HG02678 (cell line): ENCODE results near the gene ARHGAP30.
"Not testable (repeated sequence)": the region's sequence is repeated elsewhere in the genome, so short reads cannot be mapped to it uniquely, and the experiment has no call there.

Experiments used
- ATAC-seq: cut with Tn5 transposase; IDR thresholded peaks from one replicate; pipeline ENCODE4 v1.9.1; 2021; ENCODE audit warnings: mild to moderate bottlenecking, moderate library complexity; ENCODE audit not compliant: unreplicated experiment

The ARHGAP30 gene

DNA sequence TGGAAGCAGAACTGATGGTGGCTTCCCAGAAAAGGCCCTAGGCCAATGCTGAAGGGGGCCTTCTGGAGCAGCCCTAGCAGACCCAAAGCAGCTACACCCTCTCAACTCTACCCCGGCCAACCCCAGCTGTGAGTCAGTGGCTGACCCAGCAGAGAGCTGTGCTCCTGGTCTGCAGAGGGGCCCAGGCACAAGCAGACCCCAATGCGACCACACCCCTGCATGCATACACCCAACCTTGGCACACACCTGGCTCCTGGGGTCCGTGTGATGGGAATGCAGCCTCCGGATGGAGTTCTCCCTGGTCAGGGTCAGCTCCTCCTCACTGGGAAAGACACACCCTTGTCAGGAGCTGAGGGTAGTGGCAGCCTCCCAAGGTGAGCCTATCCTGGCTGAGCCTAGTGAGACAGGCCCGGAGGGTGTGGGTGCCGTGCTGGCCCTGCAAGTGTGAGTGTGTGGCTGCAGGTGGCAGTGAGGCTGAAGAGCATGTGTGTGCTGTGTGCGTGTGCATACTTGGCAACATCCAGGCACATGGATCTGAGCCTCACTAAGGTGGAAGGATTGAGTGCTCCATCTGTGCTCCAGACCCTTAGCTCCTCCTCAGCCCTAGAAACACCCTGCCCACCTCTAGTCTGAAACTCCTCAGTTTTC lies 3.9 kb upstream of the ARHGAP30 start:
- ATAC-seq = no peak

DNA sequence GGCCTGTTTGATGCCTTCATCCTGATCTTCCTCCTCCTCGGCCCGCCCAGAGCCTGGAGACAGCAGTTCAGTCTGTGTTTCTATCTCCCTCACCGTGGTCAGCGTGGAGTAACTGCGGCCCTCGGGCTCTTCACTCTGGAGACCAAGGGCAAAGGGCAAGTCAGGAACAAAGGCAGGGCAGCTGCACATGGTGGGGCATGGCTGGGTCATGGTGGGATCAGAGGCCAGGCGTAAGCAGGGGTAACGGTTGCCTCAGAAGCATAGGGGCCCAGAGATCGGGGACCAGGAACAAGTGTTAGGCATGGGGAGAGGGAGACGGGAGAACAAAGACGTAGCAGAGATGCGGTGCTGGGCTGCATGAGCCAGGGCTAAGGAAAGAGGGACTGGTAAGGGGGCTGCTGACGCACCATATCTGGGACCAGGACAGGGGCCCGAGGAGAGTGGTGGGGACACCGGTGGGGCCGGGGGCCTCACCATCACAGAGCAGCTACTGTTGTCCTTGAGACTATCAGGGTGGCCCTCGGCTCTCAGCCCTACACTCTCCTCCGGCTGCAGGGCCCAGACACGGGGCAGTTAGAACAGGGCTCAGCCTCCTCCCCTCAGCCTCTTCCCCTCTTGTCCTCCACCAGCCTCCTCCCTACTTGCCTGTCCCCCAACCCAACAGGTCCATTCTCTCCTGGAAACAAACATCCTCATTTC lies 3.2 kb upstream of the ARHGAP30 start:
- ATAC-seq = no peak

DNA sequence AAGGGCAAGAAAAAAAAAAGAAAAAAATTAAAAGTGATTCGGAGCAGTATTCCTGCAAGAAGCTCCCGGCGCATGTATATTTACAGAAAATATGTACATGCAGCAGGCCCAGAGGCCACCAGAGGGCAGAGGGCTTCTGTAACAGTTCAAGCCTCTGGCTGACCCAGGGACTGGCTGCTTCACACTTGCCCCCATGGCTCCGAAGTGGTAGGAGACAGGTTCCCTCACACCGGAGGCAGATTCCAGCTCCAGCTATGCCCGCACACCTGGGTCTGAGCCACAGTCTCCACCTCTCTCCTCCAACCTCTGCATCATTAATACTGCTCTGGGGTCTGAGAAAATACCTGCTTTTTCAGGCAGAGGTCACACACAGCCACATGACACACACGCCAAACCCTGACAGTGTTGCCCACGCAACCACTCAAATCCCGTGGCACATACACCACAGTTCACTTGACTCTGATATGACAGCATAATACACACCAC lies 2.2 kb upstream of the ARHGAP30 start:
- no peak for ATAC-seq

DNA sequence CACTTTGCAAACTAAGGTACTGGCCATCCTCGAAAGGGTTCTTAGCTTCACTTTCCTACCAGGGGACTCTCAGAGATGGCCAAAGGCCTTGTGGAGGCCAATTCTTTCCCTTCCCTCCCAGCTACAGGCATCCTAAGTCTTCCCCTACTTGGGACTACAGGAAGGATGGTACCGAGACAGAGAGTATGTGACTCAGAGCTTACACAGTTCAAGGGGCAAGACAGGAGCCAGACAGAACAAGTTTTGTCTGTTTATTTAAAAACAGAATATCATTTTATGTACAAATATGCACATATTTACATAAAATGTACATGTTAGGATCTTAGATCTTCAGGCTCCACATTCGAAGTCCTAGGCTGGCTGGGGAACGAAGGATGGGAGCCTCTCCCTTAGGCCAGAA lies 1.1 kb upstream of the ARHGAP30 start:
- ATAC-seq = no peak

DNA sequence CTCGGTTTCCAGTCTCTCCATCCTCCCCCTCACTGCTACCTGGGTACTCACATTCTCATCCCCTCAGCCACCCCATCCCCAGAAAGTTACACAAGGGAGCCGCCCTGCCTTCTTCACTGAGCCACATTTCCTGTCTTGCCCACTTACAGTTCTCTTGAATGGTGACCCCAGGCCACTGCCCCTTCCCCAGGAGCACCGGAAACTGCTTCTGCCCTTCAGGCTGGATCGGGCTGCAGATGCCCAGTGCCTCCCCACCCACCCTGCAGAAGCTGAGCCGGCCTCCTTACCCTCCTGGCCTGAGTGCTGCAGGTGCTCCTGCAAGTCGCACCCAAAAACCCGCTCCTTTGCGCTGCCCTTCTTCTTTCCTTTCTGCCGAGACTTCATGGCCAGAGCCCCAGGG lies 450 bp downstream of the ARHGAP30 start:
- ATAC-seq = no peak

DNA sequence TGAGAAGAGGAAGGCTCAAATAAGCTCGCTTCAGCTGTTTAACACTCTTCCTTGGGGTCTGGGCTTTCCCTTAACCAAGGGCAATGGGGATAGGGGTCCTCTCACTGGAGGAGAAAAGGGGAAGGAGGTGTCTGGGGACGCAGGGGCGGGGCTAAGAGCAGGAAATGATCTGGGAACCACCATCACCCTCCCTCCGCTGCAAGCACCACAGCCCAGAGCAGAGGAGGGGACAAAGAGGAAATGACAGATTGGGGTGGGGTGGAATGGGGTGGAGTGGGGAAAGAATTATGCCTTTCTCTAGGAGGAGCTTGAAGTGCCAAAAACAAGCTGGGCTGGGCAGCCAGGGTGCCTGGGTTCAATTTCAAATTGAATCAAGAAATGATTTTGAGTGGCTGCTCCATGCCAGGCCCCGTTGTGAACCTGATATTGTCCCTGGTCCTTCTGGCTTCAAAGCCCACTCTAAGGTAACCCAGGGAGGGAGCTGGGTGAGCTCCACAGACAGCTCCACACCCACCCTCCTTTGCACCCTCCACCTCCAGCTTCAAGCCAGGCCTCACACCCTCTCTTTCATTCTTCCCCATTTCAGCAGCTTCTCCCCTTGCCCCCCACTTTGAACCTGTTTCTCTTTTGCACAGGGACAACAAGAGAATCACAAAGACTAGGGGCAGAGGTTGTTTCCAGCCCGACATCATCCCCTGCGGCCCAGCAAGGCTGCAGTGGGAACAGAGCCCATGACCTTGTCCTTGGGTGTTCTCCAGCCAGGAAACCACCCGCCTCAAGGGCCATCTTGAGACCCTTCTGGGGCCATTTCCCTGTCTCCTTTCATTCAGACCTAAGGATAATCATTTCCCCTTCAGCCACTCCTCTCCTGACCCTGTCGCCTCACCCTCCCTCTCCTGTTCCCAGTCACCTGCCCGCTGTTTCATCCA lies 1.1 kb downstream of the ARHGAP30 start:
- peak; percentile 60 for ATAC-seq

DNA sequence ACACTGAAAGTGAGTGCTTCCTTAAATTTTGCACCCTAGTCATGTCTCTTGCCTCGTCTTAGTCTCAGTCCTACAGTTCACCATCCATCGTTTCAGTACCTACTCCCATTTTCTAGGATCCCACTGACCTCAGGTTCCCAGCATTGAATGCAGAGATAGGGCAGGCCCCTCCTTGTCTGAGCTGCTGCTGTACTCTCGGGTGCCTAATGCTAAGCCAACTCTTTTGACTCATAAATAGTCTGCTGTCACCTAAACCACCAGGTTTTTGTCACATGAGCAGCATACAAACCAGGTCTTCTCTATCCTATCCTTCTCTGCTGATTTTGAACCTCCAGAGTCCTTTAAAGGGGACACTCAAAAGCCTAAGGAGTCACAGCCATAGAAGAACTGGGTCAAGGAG lies 3.0 kb downstream of the ARHGAP30 start:
- ATAC-seq = no peak

DNA sequence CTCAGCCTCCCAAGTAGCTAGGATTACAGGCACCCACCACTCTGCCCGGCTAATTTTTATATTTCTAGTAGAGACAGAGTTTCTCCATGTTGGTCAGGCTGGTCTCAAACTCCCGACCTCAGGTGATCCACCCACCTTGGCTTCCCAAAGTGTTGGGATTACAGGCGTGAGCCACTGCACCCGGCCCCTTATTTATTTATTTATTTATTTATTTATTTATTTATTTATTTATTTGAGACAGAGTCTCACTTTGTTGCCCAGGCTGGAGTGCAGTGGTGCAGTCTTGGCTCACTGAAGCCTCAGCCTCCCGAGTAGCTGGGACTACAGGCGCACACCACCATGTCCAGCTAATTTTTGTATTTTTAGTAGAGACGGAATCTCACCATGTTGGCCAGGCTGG lies 4.0 kb downstream of the ARHGAP30 start:
- ATAC-seq = not testable (repeated sequence)

DNA sequence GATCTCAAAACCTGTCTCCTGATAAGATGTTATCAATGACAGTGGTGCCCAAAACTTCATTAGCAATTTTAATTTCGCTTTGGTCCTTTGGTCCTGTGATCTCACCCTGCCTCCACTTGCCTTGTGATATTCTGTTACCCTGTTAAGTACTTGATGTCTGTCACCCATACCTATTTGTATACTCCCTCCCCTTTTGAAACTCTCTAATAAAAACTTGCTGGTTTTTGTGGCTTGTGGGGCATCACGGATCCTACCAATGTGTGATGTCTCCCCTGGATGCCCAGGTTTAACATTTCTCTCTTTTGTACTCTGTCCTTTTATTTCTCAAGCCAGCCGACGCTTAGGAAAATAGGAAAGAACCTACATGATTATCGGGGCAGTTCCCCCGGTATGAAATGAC lies 5.8 kb downstream of the ARHGAP30 start:
- not testable (repeated sequence) for ATAC-seq

DNA sequence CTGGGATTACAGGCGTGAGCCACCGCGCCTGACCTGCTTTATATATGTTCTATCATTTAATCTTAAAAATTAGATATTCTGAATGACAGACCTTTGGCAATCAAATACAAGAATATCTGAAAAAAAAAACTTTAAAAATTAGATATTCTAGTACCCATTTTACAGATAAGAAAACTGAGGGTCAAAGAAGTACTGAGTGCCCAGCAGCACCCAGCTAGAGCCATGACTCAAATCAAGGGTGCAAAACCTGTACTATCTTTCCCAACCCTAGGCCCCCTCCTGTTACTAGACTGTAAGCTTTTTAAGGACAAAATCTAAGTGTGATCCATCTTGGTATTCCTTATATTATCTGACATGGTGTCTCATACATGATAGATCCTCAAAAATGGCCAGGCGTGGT lies 8.3 kb downstream of the ARHGAP30 start:
- no peak for ATAC-seq

DNA sequence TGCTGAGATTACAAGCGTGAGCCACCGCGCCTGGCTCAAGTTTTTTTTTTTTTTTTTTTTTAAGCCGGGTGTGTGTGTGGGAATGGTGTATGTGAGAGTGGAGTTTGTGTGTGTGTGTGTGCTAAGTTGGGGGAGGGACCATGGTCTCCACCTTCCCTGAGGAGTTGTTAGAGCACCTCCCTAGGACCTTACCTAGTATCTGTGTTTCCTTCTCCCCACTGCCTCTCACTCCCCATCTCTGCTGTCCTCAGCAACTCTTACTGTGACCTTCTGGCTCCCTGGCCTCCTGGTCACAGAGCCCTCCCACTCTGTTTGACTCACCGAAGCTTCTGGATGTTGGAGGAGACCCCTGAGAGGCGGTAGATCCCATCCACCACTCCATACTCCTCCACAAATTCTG lies 10.4 kb downstream of the ARHGAP30 start:
- no peak for ATAC-seq

DNA sequence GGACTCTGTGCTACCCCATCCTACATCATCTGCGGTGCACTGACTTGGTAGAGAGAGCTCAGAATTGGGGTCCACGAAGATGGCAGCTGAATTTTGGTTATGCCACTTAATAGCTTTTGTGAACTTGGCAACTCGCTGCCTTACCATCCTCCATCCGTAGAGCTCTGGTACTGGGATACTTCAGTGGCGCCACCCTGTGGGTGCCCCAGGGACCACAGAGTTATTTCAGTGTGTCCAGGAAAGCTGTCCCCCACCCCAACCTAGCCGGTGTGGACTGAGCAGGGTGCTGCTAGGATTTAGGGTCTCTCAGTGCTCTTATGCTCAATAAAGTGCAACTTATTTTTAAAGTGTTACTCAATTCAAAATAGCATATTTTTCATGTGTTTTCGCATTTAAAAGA lies 14.9 kb downstream of the ARHGAP30 start:
- ATAC-seq = no peak

DNA sequence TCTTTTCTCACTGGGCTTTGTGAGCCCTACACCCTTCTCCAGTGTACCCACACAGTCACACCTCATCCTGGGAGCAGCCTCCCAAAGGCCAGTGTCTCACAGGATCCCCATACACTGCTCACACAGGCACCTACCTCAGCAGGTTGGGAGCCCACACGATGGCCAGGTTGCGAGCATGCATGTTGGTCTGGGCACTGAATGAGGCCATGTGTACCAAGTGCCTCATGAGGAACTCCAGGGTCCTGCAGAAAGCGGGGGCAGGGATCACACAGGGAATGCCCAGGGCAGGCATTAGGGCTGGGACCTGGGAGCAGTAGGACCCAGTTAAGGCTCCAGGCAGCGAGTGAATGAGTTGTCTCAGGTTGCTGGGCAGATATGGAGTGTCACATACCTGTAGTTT lies 15.5 kb downstream of the ARHGAP30 start:
- ATAC-seq = no peak

DNA sequence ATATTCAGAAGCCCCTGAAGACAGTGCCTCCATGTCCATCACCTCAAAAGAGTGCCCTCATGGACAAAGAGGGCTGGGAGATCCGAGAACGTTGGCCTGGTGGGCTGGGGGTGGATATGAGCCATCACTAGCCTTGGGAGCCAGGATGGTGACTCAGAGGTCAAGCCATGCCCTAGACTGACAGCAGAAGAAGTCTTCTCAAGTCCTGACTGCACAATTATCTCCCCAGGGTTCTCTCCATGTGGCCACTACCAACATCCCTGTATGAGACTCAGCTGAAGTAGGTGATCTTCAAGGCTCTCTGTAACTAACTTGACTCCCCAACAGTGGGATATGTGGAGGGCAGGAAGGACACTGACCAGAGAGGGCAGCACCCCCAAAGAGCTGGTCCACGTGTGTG lies 16.8 kb downstream of the ARHGAP30 start:
- ATAC-seq = no peak

DNA sequence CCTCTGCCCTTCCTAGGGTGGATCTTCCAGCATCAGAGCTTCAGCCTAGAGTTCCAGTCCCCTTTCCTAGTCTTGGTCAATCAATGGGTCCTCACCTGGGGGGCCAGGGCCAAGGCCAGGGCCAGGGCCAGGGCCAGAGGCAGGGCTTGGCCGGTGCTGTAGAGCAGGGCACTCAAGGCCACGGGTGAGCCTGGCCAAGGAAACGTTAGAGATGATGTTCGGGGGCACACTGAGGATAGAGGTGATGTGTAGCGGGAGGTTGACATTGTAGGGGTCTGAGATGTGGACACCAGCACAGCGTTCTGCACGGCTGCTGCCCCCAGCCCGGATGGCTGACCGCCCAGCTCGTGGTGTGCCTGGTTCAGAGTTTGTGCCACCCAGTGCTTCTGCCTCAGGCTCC lies 18.5 kb downstream of the ARHGAP30 start:
- no peak for ATAC-seq

DNA sequence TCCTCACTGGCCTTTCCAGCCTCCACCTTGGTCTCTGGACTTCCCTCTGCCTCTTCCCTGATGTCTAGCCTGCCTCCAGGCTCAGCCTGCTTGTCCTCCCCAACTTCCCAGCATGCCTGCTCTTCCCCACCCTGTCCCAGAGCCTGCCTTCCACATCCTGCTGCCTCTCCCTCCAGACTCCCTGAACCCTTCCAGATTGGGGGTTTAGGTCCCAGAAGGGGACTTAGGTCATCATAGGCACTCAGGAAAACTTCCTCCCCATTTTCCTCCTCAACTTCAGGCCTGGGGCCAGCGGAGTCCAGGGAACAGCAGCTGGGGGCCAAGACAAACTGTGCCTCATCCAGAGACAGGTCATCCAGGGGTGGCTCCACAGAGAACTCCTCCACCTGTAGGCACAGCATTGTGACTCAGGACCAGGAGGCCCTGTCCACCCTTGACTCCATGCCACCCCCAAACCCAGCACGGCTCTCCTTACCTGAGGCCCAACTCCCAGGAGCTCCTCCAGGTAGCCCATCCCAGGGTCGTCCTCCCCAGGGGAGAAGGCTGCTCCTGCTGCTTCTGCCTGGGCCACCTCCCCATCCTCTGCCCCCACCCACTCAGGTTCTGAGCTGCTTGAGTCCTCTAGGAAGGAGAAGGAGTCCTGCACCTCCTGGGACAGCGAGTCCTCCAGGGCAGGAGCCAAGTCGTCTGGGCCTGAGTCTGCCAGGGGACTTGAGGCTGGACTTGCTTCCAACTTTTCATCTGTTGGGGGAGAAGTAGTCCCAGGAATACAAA lies 20.6 kb downstream of the ARHGAP30 start:
- ATAC-seq = no peak

DNA sequence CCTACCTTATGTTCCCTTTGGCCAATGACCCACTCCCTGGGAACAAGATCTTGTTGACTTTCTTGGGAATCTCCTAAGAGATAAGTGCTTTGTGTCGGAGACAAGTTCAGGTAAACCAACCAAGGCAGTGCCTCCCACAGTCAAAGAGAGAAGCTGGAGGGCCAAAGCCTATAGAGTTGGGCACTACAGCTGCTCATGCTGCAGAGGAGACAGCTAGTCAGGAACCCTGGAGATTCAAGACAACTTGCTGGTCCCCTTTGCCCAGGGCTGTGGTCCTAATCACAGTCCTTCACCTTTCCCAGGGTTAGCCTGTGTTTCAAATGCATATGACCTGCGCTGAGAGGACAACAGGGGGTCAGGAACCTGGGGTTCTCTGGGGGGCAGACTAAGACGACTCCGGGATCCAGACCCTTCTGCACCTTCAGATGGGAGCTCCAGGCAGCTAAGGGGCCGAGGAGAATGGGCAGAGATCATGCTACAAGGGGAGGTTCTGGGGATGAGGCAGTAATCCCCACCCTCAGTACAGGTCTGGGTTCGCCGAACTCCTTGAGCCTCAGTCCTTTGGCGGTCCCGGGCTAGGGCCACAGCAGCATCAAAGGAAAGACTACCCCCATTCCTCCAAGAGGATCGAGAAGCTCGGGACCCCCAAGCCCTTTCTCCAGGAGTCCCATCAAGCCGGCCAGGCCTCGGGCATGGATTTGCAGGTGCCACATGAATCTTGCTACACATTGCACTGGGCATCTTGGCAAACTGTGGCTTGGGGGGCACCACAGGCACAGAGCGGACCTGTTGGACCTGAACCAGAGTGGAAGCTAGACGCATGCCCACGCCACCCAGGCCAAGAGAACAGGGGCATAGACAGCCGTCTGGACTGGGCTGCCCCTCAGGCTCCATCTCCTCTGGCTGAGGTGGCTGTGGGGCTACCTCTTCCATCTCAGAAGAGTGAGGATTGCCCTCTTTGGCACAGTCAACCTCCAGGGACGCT lies 22.0 kb downstream of the ARHGAP30 start:
- no peak for ATAC-seq

DNA sequence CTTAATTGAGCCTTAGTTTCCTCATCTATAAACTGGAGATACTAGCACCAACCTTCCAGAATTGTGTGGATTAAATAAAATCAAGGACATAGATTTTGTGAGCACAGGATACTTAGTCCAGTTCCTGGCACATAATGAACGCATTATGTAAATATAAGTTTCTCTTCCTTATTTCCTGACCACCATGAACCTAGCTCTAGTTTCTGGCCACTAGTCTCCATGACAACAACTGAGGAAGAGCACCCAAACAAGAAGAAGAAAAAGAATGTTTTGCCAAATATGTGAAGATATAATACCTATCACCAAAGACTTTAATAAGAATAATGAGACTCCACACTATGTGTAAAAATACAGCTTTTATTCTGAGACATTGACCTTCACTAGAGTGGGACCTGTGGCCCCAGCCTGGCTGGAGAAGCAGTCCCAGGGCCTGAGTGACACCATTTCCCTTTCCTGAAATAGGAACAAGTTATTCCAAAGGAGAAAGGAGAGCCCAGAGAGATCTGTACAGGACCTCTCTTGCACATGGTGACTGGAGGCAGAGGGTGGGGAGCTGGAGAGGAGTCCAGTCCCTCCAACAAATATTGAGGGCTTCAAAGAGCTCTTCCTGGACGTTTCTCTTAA lies 23.0 kb downstream of the ARHGAP30 start:
- ATAC-seq = peak; percentile 37
